IMR-90 (cell line): ENCODE measurements around the gene QPRT. TPM values are rescaled to one million over a fixed set of nuclear protein-coding genes. Genes with fewer than 3 reads are reported as not detected.

Experiments
- ATAC-seq: fragments of 200-7000 bp; cut with Tn5 transposase; 2 replicates; pipeline ENCODE4 v1.9.1; 2020; ENCODE audit warnings: low read depth, mild to moderate bottlenecking, moderate library complexity
- BruUV-seq: library from RNA; stranded (reverse); fragments of 400-500 nt; replicated peaks from 2 replicates; lab custom pipeline; 2021; lab: Mats Ljungman, UMichigan
- CTCF ChIA-PET: fragments of 300-600 bp; formaldehyde crosslinking; extraction: SDS; loops from one replicate; lab custom pipeline; 2021; ENCODE audit warnings: antibody characterized with exemption; lab: Yijun Ruan, JAX
- POLR2A ChIA-PET: fragments of 300-600 bp; sonication (Branson Sonifier 250); formaldehyde crosslinking; loops from one replicate; lab custom pipeline; 2022; ENCODE audit warnings: antibody characterized with exemption; ENCODE audit not compliant: unreplicated experiment; lab: Charles Lee
- DNase-seq: peaks from one replicate; pipeline ENCODE4 v3.0.0; 2013
- H2AFZ ChIP-seq: replicated peaks from 2 replicates; pipeline ENCODE3; 2013; ENCODE audit warnings: low read length, mild to moderate bottlenecking; ENCODE audit not compliant: poor library complexity
- H2AK5ac ChIP-seq: 2 replicates; pipeline ENCODE4 v1.6.1; 2013; ENCODE audit warnings: low read depth, low read length, inconsistent platforms
- H2AK9ac ChIP-seq: replicated peaks from 2 replicates; pipeline ENCODE3; 2013; ENCODE audit warnings: mild to moderate bottlenecking, low read depth, low read length, moderate library complexity; ENCODE audit not compliant: poor library complexity
- H2BK120ac ChIP-seq: 2 replicates; pipeline ENCODE4 v1.6.1; 2013; ENCODE audit warnings: low read depth, low read length, inconsistent platforms
- H2BK15ac ChIP-seq: 3 replicates; pipeline ENCODE4 v1.6.1; 2013; ENCODE audit warnings: low read depth, low read length, inconsistent platforms
- H2BK20ac ChIP-seq: 2 replicates; pipeline ENCODE4 v1.6.1; 2013; ENCODE audit warnings: low read depth, mild to moderate bottlenecking, inconsistent platforms, low read length, moderate library complexity
- H2BK5ac ChIP-seq: 2 replicates; pipeline ENCODE4 v1.6.1; 2013; ENCODE audit warnings: mild to moderate bottlenecking, low read depth, low read length, inconsistent platforms; ENCODE audit not compliant: poor library complexity, severe bottlenecking
- H3K14ac ChIP-seq: replicated peaks from 2 replicates; pipeline ENCODE4 v1.6.1; 2013; ENCODE audit warnings: low read depth, low read length, inconsistent platforms
- H3K18ac ChIP-seq: 2 replicates; pipeline ENCODE4 v1.6.1; 2013; ENCODE audit warnings: low read depth, low read length, control low read depth
- H3K23ac ChIP-seq: 2 replicates; pipeline ENCODE4 v1.6.1; 2013; ENCODE audit warnings: low read depth, low read length, inconsistent platforms
- H3K27ac ChIP-seq: 2 replicates; pipeline ENCODE4 v1.5.1; 2013; ENCODE audit warnings: mild to moderate bottlenecking, control low read depth, low read length; ENCODE audit not compliant: insufficient read depth
- H3K27me3 ChIP-seq: 2 replicates; pipeline ENCODE4 v1.6.1; 2013; ENCODE audit warnings: low read length; ENCODE audit not compliant: control insufficient read depth, insufficient read depth
- H3K36me3 ChIP-seq: 2 replicates; pipeline ENCODE4 v1.6.1; 2013; ENCODE audit warnings: low read length, mixed read lengths; ENCODE audit not compliant: control insufficient read depth, insufficient read depth
- H3K4ac ChIP-seq: 2 replicates; pipeline ENCODE4 v1.6.1; 2013; ENCODE audit warnings: low read depth, low read length, inconsistent platforms
- H3K4me1 ChIP-seq: 2 replicates; pipeline ENCODE4 v1.6.1; 2013; ENCODE audit warnings: low read length, mixed read lengths; ENCODE audit not compliant: control insufficient read depth, insufficient read depth
- H3K4me2 ChIP-seq: 2 replicates; pipeline ENCODE4 v1.6.1; 2013; ENCODE audit warnings: low read depth, mild to moderate bottlenecking, control low read depth, low read length, moderate library complexity
- H3K4me3 ChIP-seq: 2 replicates; pipeline ENCODE4 v1.5.1; 2013; ENCODE audit warnings: low read depth, mild to moderate bottlenecking, control low read depth, low read length, moderate library complexity; ENCODE audit not compliant: insufficient read depth
- H3K56ac ChIP-seq: 2 replicates; pipeline ENCODE4 v1.6.1; 2013; ENCODE audit warnings: low read length, inconsistent platforms; ENCODE audit not compliant: insufficient read depth; ENCODE audit errors: extremely low read depth
- H3K79me1 ChIP-seq, 2 experiments: 2 replicates each; pipeline ENCODE4 v1.6.1; 2013; ENCODE audit warnings: low read length in 2 of 2, inconsistent platforms in 1 of 2, low read depth in 1 of 2
- H3K9ac ChIP-seq: 2 replicates; pipeline ENCODE4 v1.6.1; 2013; ENCODE audit warnings: low read depth, low read length, control low read depth
- H3K9me1 ChIP-seq: 2 replicates; pipeline ENCODE4 v1.6.1; 2013; ENCODE audit warnings: low read length, inconsistent platforms; ENCODE audit not compliant: insufficient read depth
- H3K9me3 ChIP-seq: 2 replicates; pipeline ENCODE4 v1.6.1; 2013; ENCODE audit warnings: low read length; ENCODE audit not compliant: control insufficient read depth, insufficient read depth
- H4K20me1 ChIP-seq: 2 replicates; pipeline ENCODE4 v1.6.1; 2013; ENCODE audit warnings: low read length, inconsistent platforms; ENCODE audit not compliant: insufficient read depth
- H4K5ac ChIP-seq: 2 replicates; pipeline ENCODE4 v1.6.1; 2013; ENCODE audit warnings: mild to moderate bottlenecking, low read depth, low read length, control low read depth
- H4K8ac ChIP-seq, 2 experiments: 2 replicates each; pipeline ENCODE4 v1.6.1; 2013; ENCODE audit warnings: low read depth in 2 of 2, low read length in 2 of 2, control low read depth in 1 of 2, inconsistent platforms in 1 of 2
- H4K91ac ChIP-seq: 2 replicates; pipeline ENCODE4 v1.6.1; 2013; ENCODE audit warnings: low read depth, low read length, inconsistent platforms; ENCODE audit not compliant: insufficient read depth
- CEBPB ChIP-seq: IDR thresholded peaks from 2 replicates; pipeline ENCODE4 v1.6.1; 2012; ENCODE audit warnings: low read depth, low read length, improper control_type of control experiment
- CTCF ChIP-seq: conservative IDR thresholded peaks from 2 replicates; pipeline ENCODE4 v1.5.1; 2012; ENCODE audit warnings: mild to moderate bottlenecking, low read depth, low read length, improper control_type of control experiment
- FOS ChIP-seq: fragments of 150-350 bp; IDR thresholded peaks from 2 replicates; pipeline ENCODE4 v1.6.1; 2016; ENCODE audit warnings: low read depth, low read length
- MAZ ChIP-seq: IDR thresholded peaks from 2 replicates; pipeline ENCODE4 v1.6.1; 2012; ENCODE audit warnings: low read depth, mild to moderate bottlenecking, low read length, improper control_type of control experiment, moderate library complexity, borderline replicate concordance
- MXI1 ChIP-seq: IDR thresholded peaks from 2 replicates; pipeline ENCODE4 v1.6.1; 2012; ENCODE audit warnings: low read depth, mild to moderate bottlenecking, low read length, moderate library complexity, borderline replicate concordance
- NFE2L2 ChIP-seq: fragments of 150-350 bp; IDR thresholded peaks from 2 replicates; pipeline ENCODE4 v1.6.1; 2016; ENCODE audit warnings: low read depth, mild to moderate bottlenecking, low read length
- RAD21 ChIP-seq: IDR thresholded peaks from 2 replicates; pipeline ENCODE4 v1.6.1; 2012; ENCODE audit warnings: low read length, improper control_type of control experiment
- RCOR1 ChIP-seq: IDR thresholded peaks from 2 replicates; pipeline ENCODE4 v1.6.1; 2012; ENCODE audit warnings: mild to moderate bottlenecking, low read length, improper control_type of control experiment; ENCODE audit not compliant: insufficient replicate concordance
- WGBS, 2 experiments: methylation state at CpG; one replicate each; pipeline versions ENCODE4 v1.1.5 to v1.1.7; 2013; ENCODE audit warnings: missing lambda C conversion rate in 2 of 2; ENCODE audit not compliant: insufficient read length in 1 of 2; ENCODE audit errors: extremely low coverage in 2 of 2; 5-methylcytosine and 5-hydroxymethylcytosine counted together
- dilution Hi-C: fragments of 300-500 bp; cut with HindIII; formaldehyde crosslinking; loops from one replicate; pipeline ENCODE4 v1.14.3; 2018; ENCODE audit warnings: low sequenced_read_pairs; ENCODE audit not compliant: unreplicated experiment
- in situ Hi-C: fragments of 300-500 bp; cut with MboI; formaldehyde crosslinking; loops from 3 replicates; pipeline ENCODE4 v1.14.3; 2019; ENCODE audit warnings: low sequenced_read_pairs, inconsistent platforms, mixed read lengths
- intact Hi-C: fragments of 100-400 bp; cut with micrococcal nuclease; formaldehyde crosslinking; loops from 2 replicates; pipeline ENCODE4 v1.10.0; 2022
- polyA plus RNA-seq, 3 experiments: library from polyadenylated mRNA; depleted of rRNA; stranded (reverse); fragments of >200 nt; gene quantifications; 2 replicates each; pipeline ENCODE4 v1.2.3, GENCODE V29; 2012; ENCODE audit warnings: low replicate concordance in 1 of 3
- total RNA-seq: library from RNA; depleted of rRNA; stranded (reverse); fragments of >200 nt; gene quantifications from 2 replicates; pipeline ENCODE4 v1.2.3, GENCODE V29; 2012

QPRT gene
- total and polyA plus RNA-seq, 2 of the 4 experiments (the other 2 are of a cell fraction): 3.4 to 6.3 TPM

GRCh38 chr16:29710227-29711219 lies 31.5 kb downstream of the QPRT start (continued):
- TF ChIP-seq RCOR1 (no peak), NFE2L2 (no peak)

GRCh38 chr16:29712809-29713208 lies 33.8 kb downstream of the QPRT start:
- no peak overlapping the region for H3K56ac ChIP-seq
- ChIA-PET CTCF (no interaction called here), POLR2A (no interaction called here)
- TF ChIP-seq CEBPB (no peak), CTCF (no peak), MXI1 (no peak), FOS (no peak), RCOR1 (no peak), RAD21 (no peak), MAZ (no peak)
- no peak overlapping the region for H3K4me2 ChIP-seq
- H3K4me3 ChIP-seq: no peak overlapping the region
- H3K79me1 ChIP-seq: no peaks in the 10 kb centered on the region
- H4K91ac ChIP-seq: no peak overlapping the region
- H2AFZ ChIP-seq: no peak overlapping the region
- no peak overlapping the region for H3K4ac ChIP-seq
- no peak overlapping the region for H2AK9ac ChIP-seq
- H3K27ac ChIP-seq: no peak overlapping the region
- H2BK120ac ChIP-seq: no peak overlapping the region
- 100% methylated on average over 1 of the region's 4 CpGs; no CpG with 5 or more reads in 1 of the 2 experiments for WGBS, 2 experiments
- in situ Hi-C loops (no loop called here), dilution Hi-C loops (no loop called here), intact Hi-C loops (no loop called here)
- H2AK5ac ChIP-seq: no peak overlapping the region
- no peak overlapping the region for H4K8ac ChIP-seq
- H4K5ac ChIP-seq: no peak overlapping the region
- no peak overlapping the region for H2BK15ac ChIP-seq
- H3K14ac ChIP-seq: no peak overlapping the region
- no TSS peak for BruUV-seq
- H3K36me3 ChIP-seq: no peaks in the 10 kb centered on the region
- H3K9me1 ChIP-seq: no peaks in the 10 kb centered on the region
- peaks cover 3% of the 10 kb centered on the region; the same call in 1 of the 2 replicates for H3K4me1 ChIP-seq
- DNase-seq (no peak), ATAC-seq (no peak)
- no peaks in the 10 kb centered on the region for H3K9me3 ChIP-seq
- H2BK5ac ChIP-seq: no peak overlapping the region
- H3K27me3 ChIP-seq: no peaks in the 10 kb centered on the region; the same call in none of the 2 replicates
- H2BK20ac ChIP-seq: no peak overlapping the region
- no peaks in the 10 kb centered on the region for H4K20me1 ChIP-seq
- H3K9ac ChIP-seq: no peak overlapping the region
- H3K23ac ChIP-seq: no peak overlapping the region
- H3K18ac ChIP-seq: no peak overlapping the region
